Activated naive CD8-positive, alpha-beta T cell treated with anti-CD3 and anti-CD28 coated beads for 36 hours (primary cell): ENCODE data around the gene CCDC91. TPM values are rescaled to one million over a fixed set of nuclear protein-coding genes. Genes with fewer than 3 reads are reported as not detected.
"Not testable (repeated sequence)": the region's sequence is repeated elsewhere in the genome, so short reads cannot be mapped to it uniquely, and the experiment has no call there.

Source experiments
- DNase-seq: peaks from one replicate; pipeline ENCODE4 v3.0.0; 2021
- H3K27ac Mint-ChIP-seq: one replicate; pipeline ENCODE4 v1.8.0; 2022; ENCODE audit warnings: mild to moderate bottlenecking, moderate library complexity, mixed read lengths
- H3K27me3 Mint-ChIP-seq: one replicate; pipeline ENCODE4 v1.8.0; 2022; ENCODE audit warnings: mild to moderate bottlenecking, mixed read lengths
- H3K36me3 Mint-ChIP-seq: one replicate; pipeline ENCODE4 v1.8.0; 2021; ENCODE audit warnings: mild to moderate bottlenecking, mixed read lengths
- H3K4me1 Mint-ChIP-seq: one replicate; pipeline ENCODE4 v1.8.0; 2021; ENCODE audit warnings: mixed read lengths
- H3K4me3 Mint-ChIP-seq: one replicate; pipeline ENCODE4 v1.8.0; 2022; ENCODE audit warnings: mild to moderate bottlenecking, moderate library complexity, mixed read lengths
- H3K9me3 Mint-ChIP-seq: one replicate; pipeline ENCODE4 v1.8.0; 2022; ENCODE audit warnings: mixed read lengths
- total RNA-seq, 2 experiments: library from RNA; stranded (reverse); gene quantifications; one replicate each; pipeline ENCODE4 v1.2.3, GENCODE V29; 2021

Gene CCDC91
- total RNA-seq, 2 experiments from 2014 or later, result 18.7 to 24.1 TPM

GRCh38 chr12:28173440-28173839, 16.8 kb upstream of the CCDC91 start:
- Mint-ChIP-seq H3K4me3 (no peak overlapping the region), H3K27me3 (no peaks in the 10 kb centered on the region)

GRCh38 chr12:28175098-28175589, 15.1 kb upstream of the CCDC91 start:
- Mint-ChIP-seq H3K27me3 (no peaks in the 10 kb centered on the region), H3K9me3 (peaks cover 3% of the 10 kb centered on the region), H3K4me3 (no peak overlapping the region), H3K36me3 (peaks cover 3% of the 10 kb centered on the region), H3K4me1 (peaks cover 6% of the 10 kb centered on the region), H3K27ac (no peak overlapping the region)
- no peak for DNase-seq

More at GRCh38 chr12:28173440-28173839, 16.8 kb upstream of the CCDC91 start:
- Mint-ChIP-seq H3K9me3 (peaks cover 3% of the 10 kb centered on the region), H3K27ac (no peak overlapping the region), H3K4me1 (peaks cover 6% of the 10 kb centered on the region), H3K36me3 (peaks cover 3% of the 10 kb centered on the region)
- DNase-seq, result no peak

GRCh38 chr12:28176295-28176694, 14.0 kb upstream of the CCDC91 start:
- Mint-ChIP-seq H3K9me3 (peaks cover 3% of the 10 kb centered on the region), H3K27ac (no peak overlapping the region), H3K27me3 (no peaks in the 10 kb centered on the region), H3K36me3 (peaks cover 3% of the 10 kb centered on the region), H3K4me3 (no peak overlapping the region), H3K4me1 (peaks cover 5% of the 10 kb centered on the region)
- no peak for DNase-seq

GRCh38 chr12:28177461-28177860, 12.8 kb upstream of the CCDC91 start:
- H3K27me3 Mint-ChIP-seq, result no peaks in the 10 kb centered on the region
- peaks cover 3% of the 10 kb centered on the region for H3K36me3 Mint-ChIP-seq
- H3K4me3 Mint-ChIP-seq, result no peak overlapping the region

GRCh38 chr12:28177905-28178304, 12.4 kb upstream of the CCDC91 start:
- H3K27ac Mint-ChIP-seq, result no peak overlapping the region
- no peaks in the 10 kb centered on the region for H3K27me3 Mint-ChIP-seq
- H3K4me1 Mint-ChIP-seq, result no peaks in the 10 kb centered on the region
- DNase-seq, result no peak
- H3K36me3 Mint-ChIP-seq, result peaks cover 2% of the 10 kb centered on the region
- peaks cover under 1% of the 10 kb centered on the region for H3K9me3 Mint-ChIP-seq
- no peak overlapping the region for H3K4me3 Mint-ChIP-seq

More at GRCh38 chr12:28177461-28177860, 12.8 kb upstream of the CCDC91 start:
- Mint-ChIP-seq H3K27ac (no peak overlapping the region), H3K9me3 (peaks cover 3% of the 10 kb centered on the region), H3K4me1 (no peaks in the 10 kb centered on the region)
- DNase-seq, result no peak

- H3K36me3 Mint-ChIP-seq, result peaks cover 1% of the 10 kb centered on the region
- no peak for DNase-seq
- H3K9me3 Mint-ChIP-seq, result peaks cover 2% of the 10 kb centered on the region
- no peaks in the 10 kb centered on the region for H3K4me1 Mint-ChIP-seq
- H3K4me3 Mint-ChIP-seq, result no peak overlapping the region
- no peaks in the 10 kb centered on the region for H3K27me3 Mint-ChIP-seq
- H3K27ac Mint-ChIP-seq, result no peak overlapping the region
These were observed 11.5 kb upstream of the CCDC91 start for GRCh38 chr12:28178775-28179174.

- Mint-ChIP-seq H3K9me3 (peaks cover 2% of the 10 kb centered on the region), H3K4me3 (no peak overlapping the region), H3K27ac (no peak overlapping the region), H3K4me1 (no peaks in the 10 kb centered on the region), H3K36me3 (no peaks in the 10 kb centered on the region), H3K27me3 (no peaks in the 10 kb centered on the region)
- DNase-seq, result no peak
These were observed 9.5 kb upstream of the CCDC91 start for GRCh38 chr12:28180786-28181185.

GRCh38 chr12:28184375-28184774, 5.9 kb upstream of the CCDC91 start:
- peaks cover 13% of the 10 kb centered on the region for H3K36me3 Mint-ChIP-seq
- H3K4me3 Mint-ChIP-seq, result no peak overlapping the region
- peaks cover 4% of the 10 kb centered on the region for H3K9me3 Mint-ChIP-seq
- H3K27ac Mint-ChIP-seq, result no peak overlapping the region
- no peaks in the 10 kb centered on the region for H3K27me3 Mint-ChIP-seq
- H3K4me1 Mint-ChIP-seq, result peaks cover 22% of the 10 kb centered on the region
- DNase-seq, result no peak

GRCh38 chr12:28186500-28186899, 3.8 kb upstream of the CCDC91 start:
- DNase-seq, result no peak
- Mint-ChIP-seq H3K4me1 (peaks cover 37% of the 10 kb centered on the region), H3K27ac (no peak overlapping the region), H3K27me3 (no peaks in the 10 kb centered on the region), H3K9me3 (peaks cover 6% of the 10 kb centered on the region), H3K4me3 (no peak overlapping the region), H3K36me3 (peaks cover 22% of the 10 kb centered on the region)

- H3K27me3 Mint-ChIP-seq, result no peaks in the 10 kb centered on the region
- H3K27ac Mint-ChIP-seq, result peak overlapping the region; percentile 98
- H3K9me3 Mint-ChIP-seq, result peaks cover 14% of the 10 kb centered on the region
- H3K4me1 Mint-ChIP-seq, result peaks cover 58% of the 10 kb centered on the region
- H3K36me3 Mint-ChIP-seq, result peaks cover 45% of the 10 kb centered on the region
- no peak for DNase-seq
- peak overlapping the region; percentile 94 for H3K4me3 Mint-ChIP-seq
These were observed 404 bp upstream of the CCDC91 start for GRCh38 chr12:28189784-28190320.

GRCh38 chr12:28191051-28192048, 1.1 kb downstream of the CCDC91 start:
- H3K27ac Mint-ChIP-seq, result peak overlapping the region; percentile 98

GRCh38 chr12:28192125-28192524, 1.9 kb downstream of the CCDC91 start:
- no peak for DNase-seq
- peaks cover 53% of the 10 kb centered on the region for H3K36me3 Mint-ChIP-seq
- H3K27ac Mint-ChIP-seq, result peak overlapping the region; percentile 98
- peaks cover 55% of the 10 kb centered on the region for H3K4me1 Mint-ChIP-seq
- H3K9me3 Mint-ChIP-seq, result peaks cover 17% of the 10 kb centered on the region
- H3K27me3 Mint-ChIP-seq, result no peaks in the 10 kb centered on the region
- H3K4me3 Mint-ChIP-seq, result peak overlapping the region; percentile 94

More at GRCh38 chr12:28191051-28192048, 1.1 kb downstream of the CCDC91 start:
- Mint-ChIP-seq H3K9me3 (peaks cover 17% of the 10 kb centered on the region), H3K36me3 (peaks cover 53% of the 10 kb centered on the region), H3K4me3 (peak overlapping the region; percentile 94), H3K27me3 (no peaks in the 10 kb centered on the region), H3K4me1 (peaks cover 57% of the 10 kb centered on the region)
- peak; percentile 52 for DNase-seq

- not testable (repeated sequence) for H3K27me3 Mint-ChIP-seq, DNase-seq, H3K27ac Mint-ChIP-seq, H3K4me3 Mint-ChIP-seq
- Mint-ChIP-seq H3K9me3 (peaks cover 14% of the 10 kb centered on the region), H3K4me1 (peaks cover 40% of the 10 kb centered on the region), H3K36me3 (peaks cover 42% of the 10 kb centered on the region)
These were observed 4.4 kb downstream of the CCDC91 start for GRCh38 chr12:28194621-28195020.

- H3K27ac Mint-ChIP-seq, H3K27me3 Mint-ChIP-seq, DNase-seq, H3K4me3 Mint-ChIP-seq: not testable (repeated sequence)
- Mint-ChIP-seq H3K9me3 (peaks cover 11% of the 10 kb centered on the region), H3K36me3 (peaks cover 21% of the 10 kb centered on the region), H3K4me1 (peaks cover 21% of the 10 kb centered on the region)
These were observed 10.9 kb downstream of the CCDC91 start for GRCh38 chr12:28201136-28201535.

- no peak overlapping the region for H3K27ac Mint-ChIP-seq
- peaks cover 22% of the 10 kb centered on the region for H3K4me1 Mint-ChIP-seq
- no peak overlapping the region for H3K4me3 Mint-ChIP-seq
- peaks cover 11% of the 10 kb centered on the region for H3K9me3 Mint-ChIP-seq
- H3K36me3 Mint-ChIP-seq, result peaks cover 25% of the 10 kb centered on the region
- H3K27me3 Mint-ChIP-seq, result no peaks in the 10 kb centered on the region
- DNase-seq, result no peak
These were observed 12.3 kb downstream of the CCDC91 start for GRCh38 chr12:28202374-28203130.
